Fibroblast of lung (primary cell): Measurements from ENCODE around the gene CHRNB1. TPM values are rescaled to one million over a fixed set of nuclear protein-coding genes. Genes with fewer than 3 reads are reported as not detected.

ENCODE experiments used
- DNase-seq, 2 donors: peaks; one replicate each; pipeline versions ENCODE4 v3.0.0 to v3.0.0-alpha.2; 2010; ENCODE audit warnings: low read depth in 2 of 2
- H2AFZ ChIP-seq: 2 replicates; pipeline ENCODE4 v1.5.1; 2012; ENCODE audit warnings: low read length, control low read depth, inconsistent platforms
- H3K27ac ChIP-seq: 2 replicates; pipeline ENCODE4 v1.5.1; 2011; ENCODE audit warnings: low read length, control low read depth; ENCODE audit not compliant: insufficient read depth
- H3K27me3 ChIP-seq: 2 replicates; pipeline ENCODE4 v1.5.1; 2011; ENCODE audit warnings: mild to moderate bottlenecking, low read length; ENCODE audit not compliant: control insufficient read depth, insufficient read depth
- H3K36me3 ChIP-seq: 2 replicates; pipeline ENCODE4 v1.5.1; 2011; ENCODE audit warnings: low read length; ENCODE audit not compliant: control insufficient read depth, insufficient read depth
- H3K4me1 ChIP-seq: 2 replicates; pipeline ENCODE4 v1.5.1; 2011; ENCODE audit warnings: low read length; ENCODE audit not compliant: control insufficient read depth, insufficient read depth; ENCODE audit errors: extremely low read depth
- H3K4me2 ChIP-seq: 2 replicates; pipeline ENCODE4 v1.5.1; 2011; ENCODE audit warnings: low read length, control low read depth; ENCODE audit not compliant: insufficient read depth; ENCODE audit errors: extremely low read depth
- H3K4me3 ChIP-seq, 4 experiments: fragments of 200-600 bp in 1 of 4; sonication (generic) in 1 of 4; replicated peaks in 1 of 4; 2 replicates each; pipeline ENCODE4 v1.5.1; 2011 to 2016; ENCODE audit warnings: low read length in 4 of 4, low read depth in 3 of 4, mild to moderate bottlenecking in 3 of 4, control low read depth in 2 of 4, inconsistent platforms in 1 of 4, mixed read lengths in 1 of 4; ENCODE audit not compliant: insufficient read depth in 1 of 4; ENCODE audit errors: control extremely low read depth in 1 of 4
- H3K79me2 ChIP-seq: 2 replicates; pipeline ENCODE4 v1.5.1; 2012; ENCODE audit warnings: mild to moderate bottlenecking, low read length, inconsistent platforms; ENCODE audit not compliant: control insufficient read depth, insufficient read depth
- H3K9ac ChIP-seq: 2 replicates; pipeline ENCODE4 v1.5.1; 2011; ENCODE audit warnings: mild to moderate bottlenecking, low read length, control low read depth; ENCODE audit not compliant: insufficient read depth
- H3K9me3 ChIP-seq: 2 replicates; pipeline ENCODE4 v1.5.1; 2012; ENCODE audit warnings: low read depth, low read length; ENCODE audit not compliant: control insufficient read depth, insufficient read depth
- H4K20me1 ChIP-seq: 2 replicates; pipeline ENCODE4 v1.5.1; 2011; ENCODE audit warnings: low read length; ENCODE audit not compliant: control insufficient read depth, insufficient read depth; ENCODE audit errors: extremely low read depth
- CTCF ChIP-seq, 2 donors: IDR thresholded peaks in 1 of 2; conservative IDR thresholded peaks in 1 of 2; 1 replicate in 1 of 2; 2 replicates in 1 of 2; pipeline ENCODE4 v1.5.1; 2011 to 2012; ENCODE audit warnings: low read length in 2 of 2, control low read depth in 1 of 2, inconsistent platforms in 1 of 2, low read depth in 1 of 2, mild to moderate bottlenecking in 1 of 2
- EZH2 ChIP-seq: IDR thresholded peaks from 2 replicates; pipeline ENCODE4 v1.5.1; 2012; ENCODE audit warnings: low read length, control low read depth, mild to moderate bottlenecking; ENCODE audit errors: missing control alignments
- polyA plus RNA-seq, 2 donors: library from polyadenylated mRNA; depleted of rRNA in 1 of 2; stranded (reverse) in 1 of 2; unstranded in 1 of 2; fragments of >200 nt; gene quantifications; 2 replicates each; pipeline ENCODE4 v1.2.1, GENCODE V29; 2011 to 2012; ENCODE audit warnings: missing spikeins in 1 of 2
- total RNA-seq: library from RNA; depleted of rRNA; stranded (reverse); fragments of >200 nt; gene quantifications from 2 replicates; pipeline ENCODE4 v1.2.1, GENCODE V29; 2014

The CHRNB1 gene
- total and polyA plus RNA-seq, 2 donors (not counting 1 experiment from before 2014, with no cell fraction given) = 9.2 to 12.2 TPM

DNA sequence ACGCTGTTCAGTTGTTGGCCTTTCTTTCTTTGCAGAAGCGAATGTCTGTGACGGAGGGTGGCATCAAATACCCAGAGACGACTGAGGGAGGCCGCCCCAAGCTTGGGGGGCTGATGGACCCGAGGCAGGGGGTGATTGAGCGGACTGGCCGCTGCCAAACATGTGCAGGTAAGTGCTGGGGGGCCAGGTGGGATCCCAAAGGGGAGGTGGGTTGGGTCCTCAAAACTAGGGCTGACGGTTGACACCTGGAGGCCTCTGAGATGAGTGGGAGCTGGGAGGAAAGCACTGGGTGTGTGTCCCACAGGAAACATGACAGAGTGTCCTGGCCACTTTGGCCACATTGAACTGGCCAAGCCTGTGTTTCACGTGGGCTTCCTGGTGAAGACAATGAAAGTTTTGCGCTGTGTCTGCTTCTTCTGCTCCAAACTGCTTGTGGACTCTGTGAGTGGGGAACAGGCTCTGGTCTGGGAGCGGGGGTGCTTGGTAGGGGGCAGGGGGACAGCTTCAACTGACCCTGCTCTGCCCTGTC lies 51.1 kb downstream of the CHRNB1 start:
- H3K27ac ChIP-seq = no peak overlapping the region
- no peak for DNase-seq
- H4K20me1 ChIP-seq = no peaks in the 10 kb centered on the region
- no peaks in the 10 kb centered on the region for H3K27me3 ChIP-seq
- H3K9me3 ChIP-seq = no peaks in the 10 kb centered on the region
- H2AFZ ChIP-seq = no peak overlapping the region
- no peak overlapping the region for H3K4me2 ChIP-seq
- TF ChIP-seq CTCF (conservative IDR thresholded peaks at IDR 0.05 in 1 of 2, IDR thresholded peaks at IDR 0.05 in 1 of 2; ENCODE audit: low read depth in 1 of 2, low read length in 2 of 2) (no peak), EZH2 (no peak)
- no peaks in the 10 kb centered on the region for H3K4me1 ChIP-seq
- H3K79me2 ChIP-seq = peaks cover 54% of the 10 kb centered on the region
- H3K36me3 ChIP-seq = peaks cover 34% of the 10 kb centered on the region
- no peak overlapping the region for H3K9ac ChIP-seq
- no peak overlapping the region for H3K4me3 ChIP-seq

- Histone ChIP-seq H3K79me2 (peaks cover 48% of the 10 kb centered on the region), H4K20me1 (no peaks in the 10 kb centered on the region), H3K27me3 (no peaks in the 10 kb centered on the region), H2AFZ (no peak overlapping the region), H3K4me2 (no peak overlapping the region), H3K9ac (no peak overlapping the region), H3K4me3 (no peak overlapping the region), H3K4me1 (no peaks in the 10 kb centered on the region), H3K27ac (no peak overlapping the region), H3K36me3 (peaks cover 34% of the 10 kb centered on the region), H3K9me3 (no peaks in the 10 kb centered on the region)
- DNase-seq = no peak
- TF ChIP-seq EZH2 (no peak), CTCF (conservative IDR thresholded peaks at IDR 0.05 in 1 of 2, IDR thresholded peaks at IDR 0.05 in 1 of 2; ENCODE audit: low read depth in 1 of 2, low read length in 2 of 2) (no peak)
Measured at GRCh38 chr17:7496470-7497183, 51.8 kb downstream of the CHRNB1 start.

DNA sequence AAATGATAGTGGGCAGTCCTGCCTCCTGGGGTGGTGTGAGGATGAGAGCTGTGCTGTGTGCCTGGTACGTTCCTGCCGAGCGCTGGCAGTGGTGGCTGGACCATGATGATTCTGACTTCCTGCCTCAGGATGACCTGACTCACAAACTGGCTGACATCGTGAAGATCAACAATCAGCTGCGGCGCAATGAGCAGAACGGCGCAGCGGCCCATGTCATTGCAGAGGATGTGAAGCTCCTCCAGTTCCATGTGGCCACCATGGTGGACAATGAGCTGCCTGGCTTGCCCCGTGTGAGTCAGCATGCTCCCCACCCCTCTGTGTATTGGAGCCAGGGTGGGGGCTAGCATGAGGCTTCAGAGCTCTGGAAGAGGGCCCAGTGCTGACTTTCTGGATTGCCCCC lies 52.4 kb downstream of the CHRNB1 start:
- Histone ChIP-seq H3K9ac (no peak overlapping the region), H3K9me3 (no peaks in the 10 kb centered on the region), H3K27me3 (no peaks in the 10 kb centered on the region), H3K36me3 (peaks cover 38% of the 10 kb centered on the region), H3K4me1 (no peaks in the 10 kb centered on the region), H3K4me3 (no peak overlapping the region), H3K4me2 (no peak overlapping the region), H4K20me1 (no peaks in the 10 kb centered on the region), H3K27ac (no peak overlapping the region), H2AFZ (no peak overlapping the region), H3K79me2 (peaks cover 42% of the 10 kb centered on the region)
- DNase-seq = no peak
- no peak for TF ChIP-seq EZH2
- no peak for TF ChIP-seq CTCF (conservative IDR thresholded peaks at IDR 0.05 in 1 of 2, IDR thresholded peaks at IDR 0.05 in 1 of 2; ENCODE audit: low read depth in 1 of 2, low read length in 2 of 2)
